NB4 (cell line): ENCODE measurements around the gene WDR37.

Experiments
- CTCF ChIP-seq: IDR thresholded peaks from one replicate; pipeline ENCODE4 v1.5.1; 2012; ENCODE audit warnings: low read depth, low read length
- MAX ChIP-seq: IDR thresholded peaks from 2 replicates; pipeline ENCODE4 v1.6.1; 2011; ENCODE audit warnings: low read depth, low read length
- MYC ChIP-seq: IDR thresholded peaks from 2 replicates; pipeline ENCODE4 v1.6.1; 2011; ENCODE audit warnings: low read depth, low read length
- POLR2A ChIP-seq: IDR thresholded peaks from 2 replicates; pipeline ENCODE4 v1.6.1; 2011; ENCODE audit warnings: mild to moderate bottlenecking; ENCODE audit not compliant: insufficient read length; ENCODE audit errors: extremely low read depth

GRCh38 chr10:1107679-1108078, 51.5 kb downstream of the WDR37 start:
- TF ChIP-seq CTCF = no peak
- no peak for TF ChIP-seq MYC
- no peak for TF ChIP-seq POLR2A
- TF ChIP-seq MAX = no peak
